ENCODE measurements around the gene ASMTL.
"Not testable (repeated sequence)": the region's sequence is repeated elsewhere in the genome, so short reads cannot be mapped to it uniquely, and the experiment has no call there.

ASMTL gene

GRCh38 chrX:1453395-1453783, 680 bp upstream of the ASMTL start:
- no peak for DNase-seq

DNA sequence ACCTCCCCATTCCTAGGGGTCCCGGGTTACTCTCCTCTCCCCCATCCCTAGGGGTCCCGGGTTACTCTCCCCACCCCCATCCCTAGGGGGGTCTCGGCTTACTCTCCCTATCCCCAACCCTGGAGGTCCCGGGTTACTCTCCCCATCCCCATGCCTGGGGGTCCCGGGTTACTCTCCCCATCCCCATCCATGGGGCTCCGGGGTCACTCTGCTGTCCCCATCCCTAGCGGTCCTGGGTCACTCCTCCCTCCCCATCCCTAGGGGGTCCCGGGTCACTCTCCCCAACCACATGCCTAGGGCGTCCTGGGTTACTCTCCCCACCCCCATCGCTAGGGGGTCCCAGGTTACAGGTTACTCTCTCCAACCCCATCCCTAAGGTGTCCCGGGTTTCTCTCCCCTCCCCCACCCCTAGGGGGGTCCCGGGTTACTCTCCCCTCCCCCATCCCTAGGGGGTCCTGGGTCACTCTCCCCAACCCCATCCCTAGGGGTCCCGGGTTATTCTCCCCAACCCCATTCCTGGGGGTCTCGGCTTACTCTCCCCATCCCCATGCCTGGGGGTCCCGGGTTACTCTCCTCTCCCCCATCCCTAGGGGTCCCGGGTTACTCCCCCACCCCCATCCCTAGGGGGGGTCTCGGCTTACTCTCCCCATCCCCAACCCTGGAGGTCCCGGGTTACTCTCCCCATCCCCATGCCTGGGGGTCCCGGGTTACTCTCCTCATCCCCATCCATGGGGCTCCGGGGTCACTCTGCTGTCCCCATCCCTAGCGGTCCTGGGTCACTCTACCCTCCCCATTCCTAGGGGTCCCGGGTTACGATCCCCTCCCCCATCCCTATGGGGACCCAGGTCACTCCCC, 821 bp downstream of the ASMTL start:
- DNase-seq: no peak

DNA sequence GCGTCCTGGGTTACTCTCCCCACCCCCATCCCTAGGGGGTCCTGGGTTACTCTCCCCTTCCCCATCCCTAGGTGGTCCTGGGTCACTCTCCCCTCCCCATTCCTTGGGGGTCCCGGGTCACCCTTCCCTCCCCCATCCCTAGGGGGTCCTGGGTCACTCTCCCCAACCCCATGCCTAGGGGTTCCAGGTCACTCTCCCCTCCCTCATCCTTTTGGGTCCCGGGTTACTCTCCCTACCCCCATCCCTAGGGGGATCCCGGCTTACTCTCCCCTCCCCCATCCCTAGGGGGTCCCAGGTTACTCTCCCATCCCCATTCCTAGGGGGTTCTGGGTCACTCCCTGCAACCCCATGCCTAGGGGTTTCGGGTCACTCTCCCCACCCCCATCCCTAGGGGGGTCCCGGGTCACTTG, 1.5 kb downstream of the ASMTL start:
- DNase-seq: no peak

GRCh38 chrX:1450361-1451161, 2.1 kb downstream of the ASMTL start:
- no peak for DNase-seq

DNA sequence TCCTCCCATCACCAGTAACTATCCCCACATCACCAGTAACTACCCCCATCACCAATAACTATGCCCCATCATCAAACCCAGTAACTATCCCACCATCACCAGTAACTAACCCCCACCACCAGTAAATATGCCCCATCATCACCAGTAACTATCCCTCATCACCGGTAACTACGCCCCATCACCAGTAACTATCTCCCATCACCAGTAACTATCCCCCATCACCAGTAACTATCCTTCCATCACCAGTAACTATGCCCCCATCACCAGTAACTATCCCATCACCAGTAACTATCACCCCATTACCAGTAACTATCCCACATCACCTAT, 2.9 kb downstream of the ASMTL start:
- no peak for DNase-seq

DNA sequence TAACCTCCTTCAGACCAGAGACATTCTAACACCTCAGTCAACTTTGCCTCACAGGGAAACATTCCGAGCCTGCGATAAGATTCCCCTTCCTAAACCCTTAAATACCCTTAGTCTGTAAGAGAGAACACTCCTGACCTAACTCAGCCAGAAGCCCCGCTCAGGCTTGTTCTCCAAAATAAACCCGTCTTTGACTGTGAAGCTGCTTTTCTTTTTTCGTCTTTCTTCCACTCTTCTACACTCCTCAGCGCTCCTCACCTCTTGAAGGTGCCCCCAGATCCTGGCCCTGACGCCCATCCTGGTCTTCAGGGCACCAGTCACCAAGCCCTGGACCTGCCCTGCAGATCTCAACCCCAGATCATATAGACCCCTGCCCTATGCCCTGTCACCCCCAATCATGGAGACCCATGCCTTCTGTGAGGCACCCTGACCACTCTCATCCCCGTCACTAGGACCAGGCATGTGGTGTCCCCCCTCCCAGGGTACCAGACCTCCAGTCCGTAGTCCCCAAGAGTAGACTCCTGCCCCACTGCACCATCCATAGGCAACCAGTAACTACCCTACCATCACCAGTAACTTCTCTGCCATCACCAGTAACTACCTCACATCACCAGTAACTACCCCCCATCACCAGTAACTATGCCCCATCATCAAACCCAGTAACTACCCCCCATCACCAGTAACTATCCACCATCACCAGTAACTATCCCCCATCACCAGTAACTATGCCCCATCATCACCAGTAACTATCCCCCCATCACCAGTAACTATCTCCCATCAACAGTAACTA, 3.5 kb downstream of the ASMTL start:
- no peak for DNase-seq

DNA sequence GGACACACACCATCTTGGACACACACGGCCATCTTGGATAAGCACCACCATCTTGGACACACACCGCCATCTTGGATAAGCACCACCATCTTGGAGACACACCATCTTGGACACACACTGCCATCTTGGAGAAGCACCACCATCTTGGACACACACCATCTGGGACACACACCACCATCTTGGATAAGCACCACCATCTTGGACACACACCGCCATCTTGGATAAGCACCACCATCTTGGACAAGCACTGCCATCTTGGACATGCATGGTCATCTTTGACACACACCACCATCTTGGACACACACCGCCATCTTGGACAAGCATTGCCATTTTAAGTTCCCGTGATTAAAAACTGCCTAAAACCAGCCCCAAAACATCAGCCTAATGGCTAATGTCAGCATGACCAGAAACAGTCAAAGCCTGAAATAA, 4.1 kb downstream of the ASMTL start:
- DNase-seq: not testable (repeated sequence)

- DNase-seq: not testable (repeated sequence)
These were observed 4.6 kb downstream of the ASMTL start for GRCh38 chrX:1447969-1448572.

- DNase-seq: not testable (repeated sequence)
These were observed 5.4 kb downstream of the ASMTL start for GRCh38 chrX:1446984-1447968.

- DNase-seq: no peak
These were observed 7.9 kb downstream of the ASMTL start for GRCh38 chrX:1444561-1445500.

DNA sequence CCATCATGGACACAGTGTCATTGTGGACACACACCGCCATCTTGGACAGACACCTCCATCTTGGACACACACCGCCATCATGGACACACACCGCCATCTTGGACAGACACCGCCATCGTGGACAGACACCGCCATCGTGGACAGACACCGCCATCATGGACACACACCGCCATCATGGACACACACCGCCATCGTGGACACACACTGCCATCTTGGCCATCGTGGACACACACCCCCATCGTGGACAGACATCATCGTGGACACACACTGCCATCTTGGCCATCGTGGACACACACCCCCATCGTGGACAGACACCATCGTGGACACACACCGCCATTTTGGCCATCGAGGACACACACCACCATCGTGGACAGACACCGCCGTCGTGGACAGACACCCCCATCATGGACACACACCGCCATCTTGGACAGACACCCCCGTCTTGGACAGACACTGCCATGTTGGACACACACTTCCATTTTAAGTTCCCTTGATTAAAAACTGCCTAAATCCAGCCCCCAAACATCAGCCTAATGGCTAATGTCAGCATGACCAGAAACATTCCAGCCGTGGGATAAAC, 9.1 kb downstream of the ASMTL start:
- no peak for DNase-seq

GRCh38 chrX:1442724-1443367, 9.9 kb downstream of the ASMTL start:
- DNase-seq: no peak

DNA sequence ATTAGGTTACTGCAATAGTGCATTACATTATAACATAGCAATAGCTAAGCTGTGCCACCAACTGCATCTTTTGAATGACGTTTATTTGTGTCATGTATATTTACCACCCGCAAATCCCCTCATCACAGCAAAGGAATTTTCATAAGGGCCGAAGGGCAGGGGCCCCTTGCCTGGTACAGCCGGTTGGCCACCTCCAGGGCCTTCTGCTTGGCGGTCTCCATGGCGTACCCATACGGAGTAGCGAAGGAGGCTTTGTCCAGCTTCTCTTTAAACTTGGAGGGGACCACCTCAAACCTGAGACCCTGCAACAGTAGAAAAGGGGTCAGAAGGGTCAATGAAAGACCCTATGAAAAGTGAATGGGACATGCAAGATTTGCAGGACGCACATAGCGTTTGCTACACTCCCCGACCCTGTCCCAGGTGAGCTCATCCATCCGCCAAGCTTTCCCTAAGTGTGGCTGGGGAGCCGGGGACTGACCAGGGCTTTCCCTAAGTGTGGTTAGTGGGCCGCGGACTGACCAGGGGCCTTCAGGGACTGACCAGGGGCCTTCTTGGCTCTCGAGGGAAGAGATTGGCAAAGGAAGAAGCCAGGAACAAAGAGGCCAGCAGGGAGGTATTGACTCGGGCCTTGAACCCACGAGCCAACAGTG, 10.6 kb downstream of the ASMTL start:
- DNase-seq: no peak

DNA sequence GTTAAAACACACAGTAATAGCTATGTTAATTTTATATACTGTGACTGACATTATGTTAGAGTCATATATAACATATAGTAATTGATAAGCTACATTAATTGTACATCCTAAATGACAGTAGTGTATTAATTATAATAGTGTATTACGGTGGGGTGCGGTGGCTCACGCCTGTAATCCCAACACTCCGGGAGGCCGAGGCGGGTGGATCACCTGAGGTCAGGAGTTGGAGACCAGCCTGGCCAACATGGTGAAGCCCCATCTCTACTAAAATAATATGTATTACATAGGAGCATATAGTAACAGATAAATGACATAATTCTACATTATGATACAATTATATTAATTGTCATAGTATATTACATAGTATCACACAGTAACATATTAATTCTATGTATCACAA, 12.2 kb downstream of the ASMTL start:
- no peak for DNase-seq

DNA sequence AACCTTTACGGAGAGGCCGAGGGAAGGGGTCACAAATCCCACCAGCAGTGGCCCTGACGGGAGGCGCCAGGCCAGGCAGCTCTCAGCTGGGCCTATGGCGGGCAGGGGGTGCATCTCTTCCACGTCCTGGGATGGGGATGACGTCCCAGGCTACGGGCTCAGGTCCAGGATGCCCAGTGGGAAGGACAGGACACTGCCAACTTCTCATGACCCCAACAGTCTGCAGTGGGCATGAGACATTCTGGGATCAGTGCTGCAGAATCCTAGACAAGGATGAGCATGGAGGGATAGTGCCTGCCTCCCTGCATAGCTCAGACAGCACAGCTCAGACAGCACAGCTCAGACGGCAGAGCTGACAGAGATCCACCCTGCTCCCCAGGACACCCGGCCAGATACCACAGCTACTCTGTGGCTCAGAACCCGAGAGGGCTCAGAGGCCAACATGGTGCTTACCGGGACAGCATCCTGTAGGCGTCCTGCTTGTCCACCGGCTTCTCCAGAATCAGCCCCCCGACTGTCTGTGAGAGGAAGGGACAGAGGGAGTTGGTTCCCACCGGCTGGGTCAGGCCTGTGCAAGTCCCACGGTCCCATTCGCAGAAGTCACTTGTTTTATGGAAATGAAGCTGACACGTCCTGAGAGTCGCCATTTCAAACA, 17.3 kb downstream of the ASMTL start:
- no peak for DNase-seq

DNA sequence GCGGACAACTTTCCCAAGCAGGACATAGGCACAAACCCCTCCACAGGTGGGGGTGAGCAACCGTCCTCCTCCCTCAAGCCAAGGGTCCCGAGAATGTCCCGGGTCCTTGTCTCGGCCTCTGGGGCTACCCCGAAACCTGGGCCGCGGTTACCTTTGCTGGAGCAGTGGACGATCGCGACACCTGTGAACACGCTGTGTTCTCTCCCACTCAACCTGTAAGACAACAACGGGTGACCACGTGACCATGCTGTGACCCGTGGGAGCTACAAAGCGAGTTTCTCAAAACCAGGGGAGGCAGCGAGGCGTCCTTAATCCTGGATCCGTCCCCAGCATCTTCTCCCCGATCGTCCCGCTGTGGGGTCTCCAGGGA, 17.9 kb downstream of the ASMTL start:
- DNase-seq: no peak

- no peak for DNase-seq
These were observed 18.9 kb downstream of the ASMTL start for GRCh38 chrX:1433646-1434357.

DNA sequence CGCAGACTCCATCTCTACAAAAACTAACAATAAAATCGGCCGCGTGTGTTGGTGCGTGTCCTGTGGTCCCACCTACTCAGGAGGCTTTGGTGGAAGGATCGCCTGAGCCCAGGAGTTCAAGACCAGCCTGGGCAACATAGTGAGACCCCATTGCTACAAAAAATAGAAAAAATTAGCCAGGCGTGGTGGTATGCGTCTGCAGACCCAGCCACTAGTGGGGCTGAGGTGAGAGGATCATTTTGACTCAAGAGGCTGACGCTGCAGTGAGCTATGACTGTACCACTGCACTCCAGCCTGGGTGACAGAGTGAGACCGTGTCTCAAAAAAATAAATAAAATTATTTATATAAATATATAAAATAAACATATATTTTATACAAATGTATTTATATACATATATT, 22.3 kb downstream of the ASMTL start:
- no peak for DNase-seq
